Measurements from ENCODE around the gene FOXP3. TPM values are rescaled to one million over a fixed set of nuclear protein-coding genes. Genes with fewer than 3 reads are reported as not detected.

Gene FOXP3
- total RNA-seq, 1 experiment from 2014 or later = 0.15 TPM

- H3K27ac ChIP-seq (ENCODE audit: low read depth, low read length) = no peak overlapping the region
- H3K27me3 ChIP-seq (ENCODE audit: insufficient read depth, low read length) = no peaks in the 10 kb centered on the region
- no peak overlapping the region for H2AFZ ChIP-seq (ENCODE audit: low read depth, low read length, poor library complexity, severe bottlenecking)
- no peak for TF ChIP-seq SIN3A (IDR thresholded peaks at IDR 0.05; ENCODE audit: low read depth)
- TF ChIP-seq POLR2AphosphoS5 (IDR thresholded peaks at IDR 0.05; ENCODE audit: low read depth, low read length) = no peak
- TF ChIP-seq TCF7L2 (IDR thresholded peaks at IDR 0.05; ENCODE audit: borderline replicate concordance, extremely low read depth, insufficient read depth, insufficient read length) = no peak
- ATAC-seq = no peak
- H3K4me1 ChIP-seq (ENCODE audit: control insufficient read depth in 1 of 2, insufficient read depth in 2 of 2, low read length in 2 of 2) = no peaks in the 10 kb centered on the region
- BruUV-seq (replicated peaks) = no TSS peak
- H3K79me2 ChIP-seq (ENCODE audit: insufficient read depth, low read length) = no peaks in the 10 kb centered on the region
- ChIA-PET RAD21 (ENCODE audit: low non-redundant PET in 1 of 2, low total read pairs in 2 of 2, uncharacterized antibody in 2 of 2, unreplicated experiment in 2 of 2) (no interaction called here), POLR2A (no interaction called here), CTCF (no interaction called here)
- H3K9ac ChIP-seq (ENCODE audit: low read length) = no peak overlapping the region
- intact Hi-C loops (cut with micrococcal nuclease) = no loop called here
- H3K4me2 ChIP-seq (ENCODE audit: low read length) = no peak overlapping the region
- H3K9me2 ChIP-seq (ENCODE audit: insufficient read depth) = no peaks in the 10 kb centered on the region
- H3K36me3 ChIP-seq (ENCODE audit: control insufficient read depth in 1 of 2, insufficient read depth in 2 of 2, low read length in 2 of 2) = no peaks in the 10 kb centered on the region
- no peaks in the 10 kb centered on the region for H3K9me3 ChIP-seq (ENCODE audit: control insufficient read depth in 1 of 2, insufficient read depth in 1 of 2, low read depth in 1 of 2, low read length in 2 of 2)
- DNase-seq (ENCODE audit: low read depth, low spot score) = no peak
- H4K20me1 ChIP-seq (ENCODE audit: insufficient read depth) = no peaks in the 10 kb centered on the region
- H3K4me3 ChIP-seq (replicated peaks in 1 of 2; ENCODE audit: low read depth in 1 of 2, low read length in 2 of 2) = no peak overlapping the region
Observed at GRCh38 chrX:49250578-49250977, 13.9 kb downstream of the FOXP3 start.

- ChIA-PET RAD21 (ENCODE audit: low non-redundant PET in 1 of 2, low total read pairs in 2 of 2, uncharacterized antibody in 2 of 2, unreplicated experiment in 2 of 2) (no interaction called here), POLR2A (no interaction called here), CTCF (no interaction called here)
- BruUV-seq (replicated peaks) = no TSS peak
- Histone ChIP-seq H3K4me1 (ENCODE audit: control insufficient read depth in 1 of 2, insufficient read depth in 2 of 2, low read length in 2 of 2) (no peaks in the 10 kb centered on the region), H3K27me3 (ENCODE audit: insufficient read depth, low read length) (no peaks in the 10 kb centered on the region), H3K79me2 (ENCODE audit: insufficient read depth, low read length) (no peaks in the 10 kb centered on the region), H2AFZ (ENCODE audit: low read depth, low read length, poor library complexity, severe bottlenecking) (no peak overlapping the region), H3K36me3 (ENCODE audit: control insufficient read depth in 1 of 2, insufficient read depth in 2 of 2, low read length in 2 of 2) (no peaks in the 10 kb centered on the region), H3K9me2 (ENCODE audit: insufficient read depth) (no peaks in the 10 kb centered on the region), H3K9ac (ENCODE audit: low read length) (no peak overlapping the region), H4K20me1 (ENCODE audit: insufficient read depth) (no peaks in the 10 kb centered on the region), H3K9me3 (ENCODE audit: control insufficient read depth in 1 of 2, insufficient read depth in 1 of 2, low read depth in 1 of 2, low read length in 2 of 2) (no peaks in the 10 kb centered on the region), H3K4me2 (ENCODE audit: low read length) (no peak overlapping the region), H3K27ac (ENCODE audit: low read depth, low read length) (no peak overlapping the region), H3K4me3 (replicated peaks in 1 of 2; ENCODE audit: low read depth in 1 of 2, low read length in 2 of 2) (no peak overlapping the region)
- TF ChIP-seq POLR2A (IDR thresholded peaks at IDR 0.05; ENCODE audit: borderline replicate concordance, extremely low read depth, insufficient read depth, insufficient read length) (no peak), SP1 (IDR thresholded peaks at IDR 0.05; ENCODE audit: low read depth) (no peak), TCF7L2 (IDR thresholded peaks at IDR 0.05; ENCODE audit: borderline replicate concordance, extremely low read depth, insufficient read depth, insufficient read length) (no peak), CTCF (IDR thresholded peaks at IDR 0.05 in 2 of 3, conservative IDR thresholded peaks at IDR 0.05 in 1 of 3; ENCODE audit: borderline replicate concordance in 1 of 3, insufficient read depth in 1 of 3, low read depth in 2 of 3, low read length in 2 of 3) (no peak), ZBTB33 (IDR thresholded peaks at IDR 0.05; ENCODE audit: extremely low read depth, insufficient replicate concordance, low read length) (no peak), ATF3 (IDR thresholded peaks at IDR 0.05) (no peak), MAX (IDR thresholded peaks at IDR 0.05) (no peak), ZFX (IDR thresholded peaks at IDR 0.05) (no peak), EZH2phosphoT487 (IDR thresholded peaks at IDR 0.05; ENCODE audit: borderline replicate concordance) (no peak)
- DNase-seq (ENCODE audit: low read depth, low spot score) (no peak), ATAC-seq (no peak)
- intact Hi-C loops (cut with micrococcal nuclease) = no loop called here
Observed at GRCh38 chrX:49250066-49250465, 14.4 kb downstream of the FOXP3 start.

Measured in HCT116 (cell line).